CD8-positive, alpha-beta memory T cell (primary cell): ENCODE data around the gene ASH1L. TPM values are rescaled to one million over a fixed set of nuclear protein-coding genes. Genes with fewer than 3 reads are reported as not detected.

ENCODE experiments used
- CTCF ChIA-PET: fragments of 350-600 bp; sonication (Branson Sonifier 250); formaldehyde crosslinking; loops from one replicate; lab custom pipeline; 2021; ENCODE audit warnings: antibody characterized with exemption; lab: Charles Lee
- POLR2A ChIA-PET: fragments of 350-600 bp; sonication (Branson Sonifier 250); formaldehyde crosslinking; loops from one replicate; lab custom pipeline; 2021; ENCODE audit warnings: antibody characterized with exemption; lab: Charles Lee
- DNase-seq, 5 donors: peaks; one replicate each; pipeline versions ENCODE4 v3.0.0 to v3.0.0-alpha.2; 2020 to 2022; ENCODE audit warnings: mixed read lengths in 1 of 5
- H3K27ac ChIP-seq: one replicate; pipeline ENCODE4 v1.7.0; 2013; ENCODE audit warnings: low read depth, mild to moderate bottlenecking, low read length, moderate library complexity
- H3K27me3 ChIP-seq: 2 replicates; pipeline ENCODE4 v1.7.0; 2013; ENCODE audit warnings: low read length, mild to moderate bottlenecking; ENCODE audit not compliant: insufficient read depth, poor library complexity, severe bottlenecking
- H3K36me3 ChIP-seq: 2 replicates; pipeline ENCODE4 v1.7.0; 2013; ENCODE audit warnings: mild to moderate bottlenecking, low read length, moderate library complexity; ENCODE audit not compliant: insufficient read depth
- H3K4me1 ChIP-seq: 2 replicates; pipeline ENCODE4 v1.7.0; 2013; ENCODE audit warnings: mild to moderate bottlenecking, low read length, moderate library complexity; ENCODE audit not compliant: insufficient read depth
- H3K4me3 ChIP-seq: 2 replicates; pipeline ENCODE4 v1.7.0; 2013; ENCODE audit warnings: mild to moderate bottlenecking, low read length
- H3K9me3 ChIP-seq: 2 replicates; pipeline ENCODE4 v1.7.0; 2013; ENCODE audit warnings: mild to moderate bottlenecking, low read length
- H3K27ac Mint-ChIP-seq, 8 donors: one replicate each; pipeline ENCODE4 v1.8.0; 2020 to 2021; ENCODE audit warnings: mixed read lengths in 8 of 8, mild to moderate bottlenecking in 6 of 8, inconsistent platforms in 3 of 8, moderate library complexity in 3 of 8
- H3K27me3 Mint-ChIP-seq, 2 donors: one replicate each; pipeline ENCODE4 v1.8.0; 2020 to 2021; ENCODE audit warnings: mixed read lengths in 2 of 2, mild to moderate bottlenecking in 1 of 2, moderate library complexity in 1 of 2
- H3K36me3 Mint-ChIP-seq, 3 donors: one replicate each; pipeline ENCODE4 v1.8.0; 2020 to 2021; ENCODE audit warnings: mixed read lengths in 3 of 3, inconsistent platforms in 1 of 3, mild to moderate bottlenecking in 1 of 3
- H3K4me1 Mint-ChIP-seq, 3 donors: one replicate each; pipeline ENCODE4 v1.8.0; 2020 to 2021; ENCODE audit warnings: mixed read lengths in 3 of 3, inconsistent platforms in 1 of 3, mild to moderate bottlenecking in 1 of 3
- H3K4me3 Mint-ChIP-seq, 7 donors: one replicate each; pipeline ENCODE4 v1.8.0; 2020 to 2021; ENCODE audit warnings: mixed read lengths in 7 of 7, mild to moderate bottlenecking in 6 of 7, moderate library complexity in 4 of 7, inconsistent platforms in 2 of 7
- H3K9me3 Mint-ChIP-seq, 5 donors: one replicate each; pipeline ENCODE4 v1.8.0; 2020 to 2022; ENCODE audit warnings: mixed read lengths in 5 of 5, mild to moderate bottlenecking in 3 of 5, moderate library complexity in 2 of 5, inconsistent platforms in 1 of 5
- polyA plus RNA-seq: library from polyadenylated mRNA; unstranded; fragments of 300-500 nt; fragmentation: Illumina TruSeq; gene quantifications from one replicate; pipeline ENCODE4 v1.2.3, GENCODE V29; 2021
- total RNA-seq, 2 experiments: library from RNA; stranded (reverse); gene quantifications; one replicate each; pipeline ENCODE4 v1.2.3, GENCODE V29; 2021

ASH1L gene
- total and polyA plus RNA-seq, 3 experiments from 2014 or later = 25.7 to 30.5 (median 29.7) TPM

DNA sequence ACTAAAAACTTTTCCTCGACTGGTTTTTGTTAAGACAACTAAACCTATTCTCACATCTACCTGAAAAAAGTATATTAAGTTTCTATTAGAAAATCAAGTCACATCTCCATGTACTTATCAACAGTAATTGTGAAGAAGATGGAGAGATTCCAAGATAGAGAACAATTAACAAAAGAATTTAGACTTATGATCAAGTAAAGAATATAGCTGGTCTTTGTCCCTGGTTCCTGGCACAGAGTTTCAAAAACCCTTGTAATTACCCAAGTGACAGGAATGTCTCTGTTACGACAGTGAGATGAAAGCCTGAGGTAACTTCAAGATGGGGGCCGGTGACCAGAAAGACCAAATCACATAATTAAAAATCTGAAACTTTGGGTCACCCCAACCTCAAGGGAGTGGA is 91.6 kb downstream of the ASH1L start:
- H3K4me3 ChIP-seq = no peak overlapping the region
- no peak overlapping the region for H3K27ac ChIP-seq
- no peaks in the 10 kb centered on the region for H3K27me3 Mint-ChIP-seq
- peaks cover 5% of the 10 kb centered on the region for H3K9me3 ChIP-seq
- H3K36me3 ChIP-seq = no peaks in the 10 kb centered on the region
- H3K36me3 Mint-ChIP-seq = peaks cover 21 to 47% (median 32%) of the 10 kb centered on the region in 3 donors
- ChIA-PET POLR2A (no interaction called here), CTCF (no interaction called here)
- no peaks in the 10 kb centered on the region for H3K27me3 ChIP-seq
- H3K4me1 Mint-ChIP-seq = peaks cover 46 to 62% (median 56%) of the 10 kb centered on the region in 3 donors
- peaks cover 0 to 15% (median 9%) of the 10 kb centered on the region in 5 donors for H3K9me3 Mint-ChIP-seq
- peak overlapping the region in 1 of 8 donors; percentile 54 for H3K27ac Mint-ChIP-seq
- H3K4me1 ChIP-seq = peaks cover 20% of the 10 kb centered on the region
- no peak overlapping the region for H3K4me3 Mint-ChIP-seq
- no peak for DNase-seq

- peaks cover 5% of the 10 kb centered on the region for H3K9me3 ChIP-seq
- DNase-seq = no peak
- H3K27me3 Mint-ChIP-seq = no peaks in the 10 kb centered on the region
- H3K36me3 ChIP-seq = no peaks in the 10 kb centered on the region
- H3K4me1 Mint-ChIP-seq = peaks cover 49 to 63% (median 62%) of the 10 kb centered on the region in 3 donors
- peak overlapping the region in 7 of 8 donors; percentile 3 to 86 (median 77) for H3K27ac Mint-ChIP-seq
- peaks cover 15 to 35% (median 16%) of the 10 kb centered on the region in 3 donors for H3K36me3 Mint-ChIP-seq
- ChIA-PET CTCF (interaction anchor here (1.2 kb wide), 1 partner anchor 194 kb away, joined by 3 read pairs; the partner anchor contains the start of gene CLK2), POLR2A (no interaction called here)
- H3K4me1 ChIP-seq = peaks cover 26% of the 10 kb centered on the region
- H3K27ac ChIP-seq = no peak overlapping the region
- H3K9me3 Mint-ChIP-seq = peaks cover 0 to 10% (median 6%) of the 10 kb centered on the region in 5 donors
- no peaks in the 10 kb centered on the region for H3K27me3 ChIP-seq
- no peak overlapping the region for H3K4me3 ChIP-seq
- peak overlapping the region in 2 of 7 donors; percentile 5 to 33 for H3K4me3 Mint-ChIP-seq
Measured at GRCh38 chr1:155466996-155467395, 95.6 kb downstream of the ASH1L start.

- CTCF ChIA-PET = interaction anchor here (1.2 kb wide), 1 partner anchor 194 kb away, joined by 3 read pairs; the partner anchor contains the start of gene CLK2
- H3K27ac Mint-ChIP-seq = peak overlapping the region in 7 of 8 donors; percentile 47 to 86 (median 77)
- H3K27me3 Mint-ChIP-seq = no peaks in the 10 kb centered on the region
- H3K4me1 ChIP-seq = peaks cover 26% of the 10 kb centered on the region
- H3K9me3 Mint-ChIP-seq = peaks cover 0 to 8% (median 4%) of the 10 kb centered on the region in 5 donors
- peak overlapping the region in 1 of 7 donors; percentile 21 for H3K4me3 Mint-ChIP-seq
- DNase-seq = no peak
- no peaks in the 10 kb centered on the region for H3K27me3 ChIP-seq
- H3K36me3 ChIP-seq = no peaks in the 10 kb centered on the region
- POLR2A ChIA-PET = no interaction called here
- H3K27ac ChIP-seq = no peak overlapping the region
- H3K4me1 Mint-ChIP-seq = peaks cover 48 to 63% (median 61%) of the 10 kb centered on the region in 3 donors
- H3K9me3 ChIP-seq = peaks cover 3% of the 10 kb centered on the region
- H3K4me3 ChIP-seq = no peak overlapping the region
- peaks cover 11 to 34% (median 15%) of the 10 kb centered on the region in 3 donors for H3K36me3 Mint-ChIP-seq
Measured at GRCh38 chr1:155466617-155466972, 96.0 kb downstream of the ASH1L start.

GRCh38 chr1:155463865-155464650 is 98.5 kb downstream of the ASH1L start:
- Mint-ChIP-seq H3K27ac (peak overlapping the region in 6 of 8 donors; percentile 10 to 83 (median 57)), H3K9me3 (no peaks in the 10 kb centered on the region), H3K27me3 (no peaks in the 10 kb centered on the region), H3K36me3 (peaks cover 0 to 32% (median 9%) of the 10 kb centered on the region in 3 donors), H3K4me3 (no peak overlapping the region), H3K4me1 (peaks cover 39 to 66% (median 53%) of the 10 kb centered on the region in 3 donors)
- ChIA-PET CTCF (no interaction called here), POLR2A (no interaction called here)
- peaks cover 26% of the 10 kb centered on the region for H3K4me1 ChIP-seq
- H3K27me3 ChIP-seq = no peaks in the 10 kb centered on the region
- H3K4me3 ChIP-seq = no peak overlapping the region
- H3K27ac ChIP-seq = no peak overlapping the region
- no peaks in the 10 kb centered on the region for H3K36me3 ChIP-seq
- no peaks in the 10 kb centered on the region for H3K9me3 ChIP-seq
- no peak for DNase-seq

DNA sequence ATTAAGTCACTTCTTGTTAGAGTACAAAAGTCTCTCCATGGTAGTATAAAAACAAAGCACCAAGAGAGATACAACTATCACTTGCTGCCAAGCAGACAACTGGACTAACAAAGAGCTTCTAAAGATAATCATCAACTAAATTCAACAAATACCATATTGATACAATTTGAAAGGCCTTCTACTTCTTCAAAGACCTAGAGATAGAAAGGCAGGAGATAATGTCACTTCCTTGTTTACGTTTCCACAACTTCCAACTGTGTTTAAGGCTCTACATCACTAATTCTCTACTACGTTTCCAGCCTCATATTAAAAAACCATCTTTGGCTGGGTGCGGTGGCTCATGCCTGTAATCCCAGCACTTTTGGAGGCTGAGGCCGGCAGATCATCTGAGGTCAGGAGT is 104.5 kb downstream of the ASH1L start:
- ChIA-PET POLR2A (no interaction called here), CTCF (no interaction called here)
- Histone ChIP-seq H3K27me3 (no peaks in the 10 kb centered on the region), H3K27ac (no peak overlapping the region), H3K36me3 (peaks cover 4% of the 10 kb centered on the region), H3K9me3 (no peaks in the 10 kb centered on the region), H3K4me3 (no peak overlapping the region), H3K4me1 (no peaks in the 10 kb centered on the region)
- peaks cover 8 to 32% (median 22%) of the 10 kb centered on the region in 3 donors for H3K4me1 Mint-ChIP-seq
- no peak for DNase-seq
- peak overlapping the region in 2 of 8 donors; percentile 12 to 22 for H3K27ac Mint-ChIP-seq
- H3K27me3 Mint-ChIP-seq = no peaks in the 10 kb centered on the region
- no peak overlapping the region for H3K4me3 Mint-ChIP-seq
- peaks cover 0 to 61% (median 13%) of the 10 kb centered on the region in 3 donors for H3K36me3 Mint-ChIP-seq
- H3K9me3 Mint-ChIP-seq = no peaks in the 10 kb centered on the region

DNA sequence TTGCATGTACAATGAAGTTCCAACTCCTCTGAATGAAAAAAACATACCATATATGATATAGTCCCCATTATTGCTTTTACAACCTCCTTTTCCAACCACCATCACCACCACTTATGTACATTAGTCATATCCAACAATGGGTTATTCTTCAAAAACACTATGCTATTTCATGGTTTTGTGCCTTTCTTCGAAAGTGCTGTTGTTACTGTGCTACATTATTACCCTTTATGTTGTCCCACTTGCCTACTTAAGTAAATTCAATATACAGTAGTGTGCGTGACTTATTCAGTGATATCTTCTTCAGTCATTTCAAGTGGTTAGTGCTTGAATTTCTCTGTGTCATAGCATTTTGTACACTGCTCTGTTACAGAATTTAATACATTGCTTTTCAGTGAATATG is 105.3 kb downstream of the ASH1L start:
- Mint-ChIP-seq H3K36me3 (peaks cover 0 to 60% (median 12%) of the 10 kb centered on the region in 3 donors), H3K27ac (peak overlapping the region in 1 of 8 donors; percentile 27), H3K9me3 (no peaks in the 10 kb centered on the region), H3K4me1 (peaks cover 7 to 25% (median 22%) of the 10 kb centered on the region in 3 donors), H3K27me3 (no peaks in the 10 kb centered on the region), H3K4me3 (no peak overlapping the region)
- Histone ChIP-seq H3K9me3 (no peaks in the 10 kb centered on the region), H3K27me3 (no peaks in the 10 kb centered on the region), H3K27ac (no peak overlapping the region), H3K4me3 (no peak overlapping the region), H3K4me1 (no peaks in the 10 kb centered on the region), H3K36me3 (peaks cover 4% of the 10 kb centered on the region)
- CTCF ChIA-PET = no interaction called here
- POLR2A ChIA-PET = no interaction called here
- DNase-seq = no peak

- Histone ChIP-seq H3K4me3 (no peak overlapping the region), H3K9me3 (no peaks in the 10 kb centered on the region), H3K27me3 (no peaks in the 10 kb centered on the region), H3K4me1 (no peaks in the 10 kb centered on the region), H3K27ac (no peak overlapping the region), H3K36me3 (peaks cover 4% of the 10 kb centered on the region)
- ChIA-PET POLR2A (no interaction called here), CTCF (interaction anchor here (1.0 kb wide), 1 partner anchor 9 kb away, joined by 3 read pairs; no protein-coding TSS in a partner anchor)
- Mint-ChIP-seq H3K4me1 (peaks cover 5 to 22% (median 16%) of the 10 kb centered on the region in 3 donors), H3K27me3 (no peaks in the 10 kb centered on the region), H3K36me3 (peaks cover 0 to 54% (median 12%) of the 10 kb centered on the region in 3 donors), H3K27ac (peak overlapping the region in 3 of 8 donors; percentile 6 to 43 (median 42)), H3K9me3 (no peaks in the 10 kb centered on the region), H3K4me3 (no peak overlapping the region)
- no peak for DNase-seq
Measured at GRCh38 chr1:155455588-155456195, 106.9 kb downstream of the ASH1L start.

- DNase-seq = no peak
- Mint-ChIP-seq H3K36me3 (peaks cover 4 to 61% (median 18%) of the 10 kb centered on the region in 3 donors), H3K4me1 (peaks cover 5 to 19% (median 10%) of the 10 kb centered on the region in 3 donors), H3K27me3 (no peaks in the 10 kb centered on the region), H3K4me3 (no peak overlapping the region), H3K27ac (peak overlapping the region in 1 of 8 donors; percentile 46), H3K9me3 (no peaks in the 10 kb centered on the region)
- Histone ChIP-seq H3K4me1 (no peaks in the 10 kb centered on the region), H3K27ac (no peak overlapping the region), H3K4me3 (no peak overlapping the region), H3K9me3 (no peaks in the 10 kb centered on the region), H3K36me3 (peaks cover 4% of the 10 kb centered on the region), H3K27me3 (no peaks in the 10 kb centered on the region)
- ChIA-PET POLR2A (no interaction called here), CTCF (no interaction called here)
Measured at GRCh38 chr1:155454096-155454495, 108.5 kb downstream of the ASH1L start.
